Brain pericyte (primary cell): ENCODE data around the gene GOT1.

Experiments
- DNase-seq: peaks from one replicate; pipeline ENCODE4 v3.0.0-alpha.2; 2012; ENCODE audit warnings: low read depth, low spot score

GOT1 gene

DNA sequence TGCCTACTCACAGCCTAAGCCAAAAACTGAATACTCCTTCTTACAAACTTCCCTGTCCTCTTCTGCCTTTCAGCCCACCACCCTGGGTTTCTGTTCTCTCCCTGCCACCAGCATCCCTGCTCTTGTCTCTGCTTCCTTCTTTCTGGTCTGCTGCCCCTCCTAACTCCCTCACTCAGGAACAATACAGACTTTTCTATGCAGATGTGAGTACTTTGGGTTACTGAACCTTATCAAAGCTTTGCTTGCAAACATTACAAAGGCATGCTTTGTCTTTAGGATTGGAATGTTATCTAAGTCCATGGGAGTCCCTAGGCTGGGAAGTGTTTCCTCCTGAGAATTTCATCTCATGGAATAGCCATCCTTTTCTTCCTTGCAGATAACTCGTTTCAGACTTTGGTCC, 72.3 kb downstream of the GOT1 start:
- DNase-seq: no peak

DNA sequence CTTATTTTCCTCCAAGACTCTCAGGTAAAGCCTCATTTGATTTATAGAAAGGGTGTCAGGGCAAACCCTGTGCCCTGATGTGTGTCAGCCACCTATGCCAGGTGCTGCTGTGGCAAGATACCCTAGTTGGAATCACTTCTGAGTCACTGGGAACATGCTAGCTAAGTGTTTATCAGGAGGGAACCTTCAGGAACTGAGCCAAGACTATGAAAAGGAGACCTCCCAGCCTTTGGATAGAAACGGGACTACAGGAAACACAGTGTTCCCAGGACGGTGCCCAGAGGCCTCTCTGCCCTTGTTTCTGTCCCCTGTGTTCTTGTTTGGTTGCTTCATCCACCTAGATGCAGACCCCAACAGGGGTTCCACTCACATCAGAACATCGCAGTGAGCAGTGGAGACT, 72.7 kb downstream of the GOT1 start:
- no peak for DNase-seq

DNA sequence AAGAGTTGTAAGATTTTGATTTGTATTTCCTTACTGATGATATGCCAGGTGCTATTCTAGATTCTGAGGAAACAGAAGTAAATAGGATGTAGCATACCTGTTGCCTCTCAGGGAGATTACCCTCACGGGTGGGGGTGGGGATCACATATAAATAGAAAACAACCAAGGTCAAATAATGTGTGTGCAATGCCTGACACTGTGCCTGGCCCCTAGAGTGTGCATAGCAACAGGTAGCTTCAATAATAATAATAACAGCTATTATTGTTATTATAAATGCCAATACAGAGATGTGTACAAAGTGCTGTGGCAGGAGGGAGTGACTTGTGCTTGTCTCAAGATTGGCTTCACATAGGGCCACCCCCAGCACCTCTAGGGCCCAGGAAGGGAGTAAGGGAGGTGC, 77.2 kb downstream of the GOT1 start:
- DNase-seq: no peak

DNA sequence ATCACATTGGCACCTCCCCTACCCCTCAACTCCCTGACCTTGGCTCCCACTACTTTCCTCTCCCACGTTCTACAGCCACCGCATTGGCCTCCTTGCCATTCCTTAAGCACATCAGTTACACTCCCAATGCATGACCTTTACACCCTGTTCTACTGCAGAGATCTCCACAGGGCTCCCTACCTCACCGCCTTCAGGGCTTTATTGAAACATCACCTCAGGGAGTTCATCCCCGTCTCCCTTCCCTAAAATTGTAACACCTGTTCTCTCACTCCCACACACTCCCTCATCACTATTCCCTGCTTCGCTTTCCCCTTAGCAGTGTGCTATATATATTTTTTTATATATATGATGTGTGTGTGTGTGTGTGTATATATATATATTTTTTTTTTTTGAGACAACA, 82.8 kb downstream of the GOT1 start:
- no peak for DNase-seq
